HG02642 (cell line): ENCODE results near the gene MED31.
"Not testable (repeated sequence)": the region's sequence is repeated elsewhere in the genome, so short reads cannot be mapped to it uniquely, and the experiment has no call there.

ENCODE experiments used
- ATAC-seq: cut with Tn5 transposase; IDR thresholded peaks from one replicate; pipeline ENCODE4 v1.9.1; 2021; ENCODE audit warnings: mild to moderate bottlenecking; ENCODE audit not compliant: unreplicated experiment, poor library complexity

MED31 gene

GRCh38 chr17:6677946-6678345, 26.5 kb upstream of the MED31 start:
- ATAC-seq, result no peak

- no peak for ATAC-seq
Measured at GRCh38 chr17:6677158-6677831, 25.9 kb upstream of the MED31 start.

GRCh38 chr17:6676802-6677157, 25.4 kb upstream of the MED31 start:
- ATAC-seq, result no peak

GRCh38 chr17:6675201-6675825, 23.9 kb upstream of the MED31 start:
- no peak for ATAC-seq

GRCh38 chr17:6674586-6674985, 23.2 kb upstream of the MED31 start:
- ATAC-seq, result no peak

GRCh38 chr17:6671431-6671830, 20.0 kb upstream of the MED31 start:
- no peak for ATAC-seq

GRCh38 chr17:6670999-6671398, 19.6 kb upstream of the MED31 start:
- ATAC-seq, result no peak

- no peak for ATAC-seq
Measured at GRCh38 chr17:6670571-6670970, 19.2 kb upstream of the MED31 start.

GRCh38 chr17:6669479-6670212, 18.2 kb upstream of the MED31 start:
- no peak for ATAC-seq

GRCh38 chr17:6668727-6669425, 17.5 kb upstream of the MED31 start:
- ATAC-seq, result no peak

- ATAC-seq, result no peak
Measured at GRCh38 chr17:6668219-6668618, 16.8 kb upstream of the MED31 start.

- ATAC-seq, result no peak
Measured at GRCh38 chr17:6667516-6667915, 16.1 kb upstream of the MED31 start.

GRCh38 chr17:6666557-6666956, 15.2 kb upstream of the MED31 start:
- ATAC-seq, result no peak

GRCh38 chr17:6666077-6666521, 14.7 kb upstream of the MED31 start:
- no peak for ATAC-seq

GRCh38 chr17:6663200-6663599, 11.8 kb upstream of the MED31 start:
- ATAC-seq, result not testable (repeated sequence)

GRCh38 chr17:6661464-6661848, 10.1 kb upstream of the MED31 start:
- no peak for ATAC-seq

GRCh38 chr17:6660805-6661463, 9.5 kb upstream of the MED31 start:
- peak; percentile 62 for ATAC-seq

- no peak for ATAC-seq
Measured at GRCh38 chr17:6660101-6660500, 8.7 kb upstream of the MED31 start.

GRCh38 chr17:6658411-6658810, 7.0 kb upstream of the MED31 start:
- not testable (repeated sequence) for ATAC-seq

- ATAC-seq, result no peak
Measured at GRCh38 chr17:6657633-6658287, 6.4 kb upstream of the MED31 start.
